Measurements from ENCODE around the gene KIF25.

The KIF25 gene

DNA sequence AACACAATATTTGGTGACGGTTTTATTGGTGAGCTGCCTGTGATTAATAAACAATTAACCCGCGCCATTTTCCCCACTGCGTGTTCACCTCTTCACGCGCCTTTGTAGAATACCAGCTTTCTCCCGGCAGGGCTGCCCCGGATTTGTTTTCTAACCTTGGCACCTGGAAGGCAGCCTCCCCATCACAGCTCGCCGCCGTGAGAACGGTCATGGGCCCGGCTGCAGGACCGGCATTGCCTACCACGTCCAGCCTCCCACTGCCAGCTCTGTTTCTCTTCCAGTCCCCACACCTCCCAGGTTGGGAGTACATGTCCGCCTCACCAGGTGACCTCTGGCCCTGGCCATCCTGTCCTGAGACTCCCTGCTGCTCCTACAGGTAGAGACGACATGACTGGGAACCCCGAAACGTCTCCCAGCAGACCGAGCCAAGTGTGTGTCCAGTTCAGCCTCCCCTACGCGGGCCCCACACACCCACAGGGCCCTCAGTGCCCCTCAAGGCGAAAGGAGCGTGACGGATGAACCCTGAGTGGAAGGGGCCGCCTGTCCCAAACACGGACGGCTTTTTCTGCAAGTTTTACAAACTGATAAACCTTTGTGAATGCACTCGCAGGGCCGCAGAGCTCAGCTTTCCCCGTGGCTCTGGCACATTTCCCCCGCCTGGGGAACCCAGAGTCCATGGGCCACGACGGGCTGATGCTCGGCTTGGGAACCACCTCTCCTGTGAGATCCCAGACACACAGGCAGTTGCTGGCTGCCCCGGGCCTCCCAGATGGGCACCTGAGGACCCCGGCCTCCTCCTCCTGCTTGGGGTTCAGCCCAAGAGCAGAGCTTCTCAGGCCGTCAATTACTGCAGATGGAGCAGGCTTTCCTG lies 55.9 kb downstream of the KIF25 start:
- DNase-seq, result no peak

DNA sequence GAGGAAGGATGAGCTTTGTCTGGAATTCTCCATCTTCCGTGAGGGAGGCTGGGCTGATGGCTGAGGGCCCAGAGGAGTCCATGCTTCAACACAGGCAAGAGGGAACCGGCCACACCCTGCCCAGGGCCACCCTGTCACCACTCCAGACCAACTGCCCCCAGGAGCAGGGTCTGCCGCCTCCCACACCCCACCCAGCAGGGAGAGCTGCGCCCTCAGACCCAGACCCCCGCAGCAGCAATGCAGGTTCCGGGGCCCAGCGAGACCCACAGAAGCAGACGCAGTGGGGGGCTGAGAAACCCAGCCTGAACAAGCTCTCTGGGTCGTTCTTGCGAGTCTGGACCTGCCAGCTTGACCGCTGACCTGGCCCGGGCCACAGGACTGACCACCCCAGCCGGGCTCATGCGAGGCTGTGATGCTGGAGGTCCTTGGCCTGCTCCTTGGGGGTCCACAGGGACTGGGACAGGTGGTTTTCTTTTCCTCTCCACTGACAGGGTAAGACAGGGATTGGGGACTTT lies 56.5 kb downstream of the KIF25 start:
- no peak for DNase-seq

DNA sequence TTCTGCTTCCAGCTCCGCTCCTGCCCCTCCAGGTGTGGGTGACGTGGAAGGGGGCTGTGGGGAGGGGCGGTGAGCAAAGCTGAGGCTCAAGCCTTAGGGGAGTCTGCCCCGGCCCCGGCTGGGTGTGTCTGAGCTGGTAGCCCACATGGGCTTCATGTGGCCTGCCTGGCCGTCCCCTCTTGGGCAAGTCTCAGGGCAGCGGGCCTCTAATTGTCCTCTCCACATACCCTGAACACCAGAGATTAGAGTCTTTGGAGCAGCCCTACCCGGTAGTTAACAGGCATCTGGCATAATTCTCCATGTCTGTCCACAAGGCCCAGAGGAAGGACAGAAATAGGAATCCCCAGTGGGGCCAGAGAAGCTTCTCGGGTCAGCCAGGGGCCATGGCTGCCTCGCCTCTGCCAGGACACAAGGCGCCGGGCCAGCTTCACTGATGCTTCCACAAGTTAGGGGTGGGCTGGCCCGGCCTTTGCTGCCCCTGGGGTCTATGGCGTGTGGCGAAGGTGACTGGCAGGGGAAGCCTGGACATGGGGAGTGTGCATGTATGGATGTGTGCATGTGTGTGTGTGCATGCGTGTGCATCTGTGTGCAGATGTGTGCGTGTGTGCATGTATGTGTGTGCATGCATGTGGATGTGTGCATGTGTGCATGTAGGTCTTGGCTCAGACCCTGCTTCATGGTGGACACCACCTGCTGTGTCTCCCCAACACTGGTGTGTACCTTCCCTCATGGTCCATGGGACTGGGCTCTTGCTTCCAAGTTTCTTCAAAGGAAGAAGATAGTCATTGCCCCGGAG lies 57.5 kb downstream of the KIF25 start:
- no peak for DNase-seq

DNA sequence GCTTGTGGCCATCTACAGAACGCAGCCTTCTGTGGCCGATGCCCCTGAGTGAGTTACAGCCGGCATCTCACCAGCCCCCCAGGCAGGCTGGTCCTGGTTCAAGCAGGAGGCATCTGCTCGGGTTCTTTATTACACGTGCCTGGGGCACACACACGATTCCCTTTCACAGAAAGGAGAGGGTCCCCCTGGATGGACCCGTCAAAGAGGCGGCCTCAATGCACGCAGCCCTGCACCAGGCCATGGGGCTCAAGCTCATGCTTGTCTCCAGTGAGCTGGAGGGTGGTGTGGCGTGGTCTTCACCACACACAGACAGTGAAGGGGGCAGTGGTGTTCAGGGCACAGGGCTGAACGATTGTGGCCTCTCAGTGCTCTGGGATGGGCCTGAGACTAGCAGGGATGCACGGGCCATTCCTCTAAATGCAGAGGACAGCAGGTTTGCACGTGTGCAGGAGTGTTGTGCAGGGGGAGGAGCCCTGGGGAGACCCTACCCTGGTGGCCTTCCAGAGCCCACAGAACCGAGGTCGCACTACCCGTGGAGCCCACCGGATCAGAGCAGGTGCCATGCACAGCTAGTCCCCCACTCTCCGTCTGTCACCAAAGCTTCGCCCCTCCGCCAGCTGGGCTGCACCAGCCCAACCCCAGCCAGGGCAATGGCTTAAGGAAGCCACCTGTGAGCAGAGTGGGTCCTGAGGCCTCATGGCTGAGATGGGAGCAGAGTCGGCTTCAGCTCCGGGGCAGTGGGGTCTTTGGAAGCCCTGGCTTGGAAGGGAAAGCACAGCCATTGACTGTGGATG lies 58.4 kb downstream of the KIF25 start:
- no peak for DNase-seq

DNA sequence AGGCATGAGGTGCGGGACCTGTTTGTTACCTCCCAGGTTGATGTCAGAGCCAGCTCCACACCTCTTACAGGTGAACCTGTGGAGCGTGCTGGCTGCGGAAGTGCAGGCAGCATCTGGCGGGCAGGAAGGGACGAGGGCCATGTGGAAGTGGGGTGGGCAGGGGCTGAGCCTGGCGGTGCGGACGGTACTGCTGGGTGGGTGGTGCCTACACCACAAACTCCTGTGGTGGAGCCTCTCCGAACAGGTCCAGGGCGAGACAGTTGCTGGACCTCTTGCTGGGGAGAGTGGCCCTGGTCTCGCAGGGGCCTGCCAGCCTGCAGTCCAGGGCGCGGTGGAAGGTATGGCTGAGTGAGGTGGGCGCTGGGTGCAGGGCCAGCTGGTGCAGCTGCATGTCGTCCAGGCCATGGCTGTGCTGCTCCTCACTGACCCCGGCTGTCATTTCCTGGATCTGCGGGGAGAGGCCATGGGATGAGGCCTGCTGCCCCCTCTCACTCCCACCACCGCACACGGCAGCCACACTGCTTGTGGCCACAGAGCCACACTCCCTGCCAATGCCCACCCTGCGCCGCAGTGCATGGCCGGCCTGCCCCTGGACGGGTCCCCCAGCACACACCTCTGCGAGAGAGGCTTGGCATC lies 59.5 kb downstream of the KIF25 start:
- no peak for DNase-seq

DNA sequence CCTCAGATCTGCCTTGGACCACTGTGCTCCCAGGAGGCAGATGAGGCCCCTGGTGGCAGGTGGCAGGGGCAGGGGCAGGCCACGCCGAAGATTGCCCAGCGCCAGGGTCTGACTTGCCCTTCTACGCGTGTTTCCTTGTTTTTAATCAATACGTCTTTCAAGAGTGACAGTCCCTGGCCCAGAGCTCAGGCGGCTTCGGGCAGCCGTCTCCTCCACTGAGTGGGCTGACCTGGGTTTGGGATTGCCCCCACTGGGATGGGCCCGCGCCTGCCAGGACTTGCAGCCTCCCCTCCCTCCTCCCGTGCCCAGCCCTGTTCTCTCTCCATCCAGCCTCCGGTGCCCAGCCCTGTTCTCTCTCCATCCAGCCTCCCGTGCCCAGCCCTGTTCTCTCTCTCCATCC lies 60.4 kb downstream of the KIF25 start:
- no peak for DNase-seq

DNA sequence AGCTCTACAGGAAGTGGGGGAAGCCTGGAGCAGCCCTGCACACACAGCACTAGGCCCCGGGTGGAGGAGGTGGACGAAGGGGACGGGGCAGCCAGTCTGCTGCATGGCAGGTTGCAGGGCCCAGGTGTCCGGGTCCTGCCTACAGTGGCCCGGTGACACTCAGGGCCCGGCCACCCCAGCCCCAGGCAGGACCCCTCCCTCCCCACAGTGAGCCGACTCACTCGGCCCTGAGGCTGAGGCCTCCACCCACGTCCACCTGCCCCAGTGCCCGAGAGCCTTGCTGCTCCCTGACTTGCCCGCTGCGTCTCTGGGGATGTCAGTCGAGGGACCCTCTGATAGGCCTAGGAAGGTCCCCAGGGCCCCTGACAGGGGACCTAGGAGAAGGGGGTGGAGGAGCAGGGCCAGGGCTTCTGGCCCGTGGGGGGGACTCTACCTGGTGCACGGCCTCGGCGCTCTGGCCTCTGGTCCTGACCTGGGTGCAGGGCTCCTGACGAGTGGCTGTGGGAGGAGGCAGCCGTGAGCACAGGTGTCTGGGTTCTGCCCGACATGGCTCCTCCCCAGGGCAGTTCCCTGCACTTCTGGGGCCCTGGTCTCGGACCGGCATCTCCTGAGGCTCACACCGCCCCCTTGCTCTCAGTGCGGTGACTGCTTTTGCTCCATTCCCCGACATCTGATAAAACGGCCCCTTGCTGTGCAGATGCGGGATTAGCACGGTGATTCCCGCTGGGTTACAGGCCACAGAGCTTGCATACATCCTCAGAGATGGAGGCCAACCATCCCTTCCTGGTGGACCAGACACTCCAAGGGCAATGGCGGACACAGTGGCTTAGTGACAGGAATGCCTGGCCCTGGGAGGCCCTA lies 61.5 kb downstream of the KIF25 start:
- no peak for DNase-seq

DNA sequence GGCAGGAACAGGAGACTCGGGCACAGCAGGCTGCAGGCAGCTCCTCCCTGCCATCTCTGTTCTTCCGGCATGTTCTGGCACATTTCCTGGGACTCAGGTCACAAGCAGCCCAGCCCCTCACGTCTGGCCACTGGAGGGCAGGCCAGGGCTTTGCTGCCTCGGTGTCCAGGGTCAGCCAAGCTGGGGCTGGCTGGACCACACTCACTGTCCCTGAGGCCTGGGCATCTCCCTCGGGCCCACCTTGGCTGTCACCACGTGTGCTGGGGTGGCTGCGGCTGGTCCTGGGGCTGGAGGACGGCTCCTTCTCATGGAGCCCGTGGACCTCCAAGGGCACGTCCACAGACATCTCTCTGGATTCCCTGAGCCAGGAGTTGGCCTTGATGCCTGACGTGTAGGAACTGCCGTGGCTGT lies 63.1 kb downstream of the KIF25 start:
- DNase-seq, result no peak

DNA sequence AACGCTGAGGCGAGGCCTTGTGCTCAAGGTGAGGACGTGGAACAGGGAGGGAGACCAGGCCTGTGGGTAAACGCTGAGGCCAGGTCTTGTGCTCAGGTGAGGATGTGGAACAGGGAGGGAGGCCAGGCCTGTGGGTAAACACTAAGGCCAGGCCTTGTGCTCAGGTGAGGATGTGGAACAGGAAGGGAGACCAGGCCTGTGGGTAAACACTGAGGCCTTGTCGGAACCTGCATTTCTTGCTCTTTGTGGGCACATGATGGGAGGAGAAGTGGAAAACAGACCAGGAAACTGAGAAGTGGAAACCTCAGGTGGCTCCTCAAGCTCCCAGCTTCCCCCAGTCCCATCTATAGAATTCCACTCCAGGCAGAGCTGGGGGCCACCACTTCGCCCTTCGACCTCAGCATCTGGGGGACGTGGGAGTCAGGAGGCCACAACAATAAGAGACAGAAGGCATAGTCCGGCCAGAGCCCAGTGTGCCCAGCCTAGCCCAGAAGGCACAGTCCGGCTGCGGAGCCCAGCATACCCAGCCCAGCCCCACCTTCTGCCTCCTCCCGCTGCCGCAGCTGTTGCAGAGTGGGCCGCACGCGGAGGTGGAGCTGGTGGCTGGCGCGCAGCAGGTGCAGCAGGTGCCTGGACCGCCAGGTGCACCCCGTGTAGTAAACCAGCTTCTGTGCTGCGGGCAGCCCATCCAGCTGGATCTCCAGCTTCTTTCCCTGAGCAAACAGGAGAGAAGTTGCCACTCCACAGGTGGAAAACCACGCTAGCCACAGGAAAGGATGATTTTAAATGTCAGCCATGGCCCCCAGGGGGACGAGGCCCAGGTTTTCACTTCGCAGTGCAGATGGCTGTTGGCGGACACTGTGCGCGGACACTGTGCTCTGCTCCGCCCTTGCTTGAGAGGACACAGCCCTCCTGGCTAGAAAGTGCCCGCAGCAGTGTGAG lies 64.1 kb downstream of the KIF25 start:
- no peak for DNase-seq

DNA sequence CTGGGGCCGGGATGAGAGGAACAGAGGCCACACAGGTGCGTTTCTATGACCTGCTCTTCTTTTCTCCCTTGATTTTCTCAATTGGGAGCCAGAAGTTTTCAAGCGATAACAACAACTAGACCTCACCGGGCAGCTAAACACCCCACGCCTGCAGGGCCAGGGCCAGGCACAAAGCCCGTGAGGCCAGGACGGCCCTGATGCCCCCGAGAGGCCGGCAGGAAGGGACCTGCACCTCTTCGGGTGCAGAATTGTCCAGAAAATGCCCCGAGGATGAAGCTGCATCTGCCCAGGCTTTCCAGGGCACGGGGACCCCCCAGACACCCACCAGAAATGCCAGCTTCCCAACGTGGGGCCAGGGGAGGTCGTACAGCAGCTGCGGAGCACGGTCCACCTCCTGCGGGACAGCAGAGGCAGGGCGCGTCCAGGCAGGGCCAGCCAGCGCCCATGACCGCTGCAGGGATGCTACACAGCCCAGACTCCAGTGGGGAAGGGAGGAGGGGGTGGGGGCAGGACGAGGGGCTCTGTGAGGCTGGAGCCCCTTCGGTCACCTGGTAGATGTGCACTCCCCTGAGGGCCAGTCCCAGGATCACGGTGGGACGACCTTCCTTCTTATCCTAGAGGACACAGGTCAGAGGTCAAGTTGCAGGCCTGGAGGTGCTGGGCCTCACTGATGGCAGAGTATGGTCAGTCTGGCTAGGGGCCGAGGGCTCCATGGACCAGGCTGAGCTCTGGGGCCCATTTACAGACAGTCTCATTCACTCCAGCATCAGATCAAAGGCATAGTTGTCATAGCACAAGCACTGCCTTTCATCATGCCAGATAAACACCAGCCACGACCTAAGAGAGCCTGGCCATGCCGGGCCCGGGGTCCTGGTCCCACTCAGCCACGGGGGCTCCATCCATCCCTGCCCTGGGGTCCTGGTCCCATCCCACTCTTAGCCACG lies 65.1 kb downstream of the KIF25 start:
- no peak for DNase-seq

DNA sequence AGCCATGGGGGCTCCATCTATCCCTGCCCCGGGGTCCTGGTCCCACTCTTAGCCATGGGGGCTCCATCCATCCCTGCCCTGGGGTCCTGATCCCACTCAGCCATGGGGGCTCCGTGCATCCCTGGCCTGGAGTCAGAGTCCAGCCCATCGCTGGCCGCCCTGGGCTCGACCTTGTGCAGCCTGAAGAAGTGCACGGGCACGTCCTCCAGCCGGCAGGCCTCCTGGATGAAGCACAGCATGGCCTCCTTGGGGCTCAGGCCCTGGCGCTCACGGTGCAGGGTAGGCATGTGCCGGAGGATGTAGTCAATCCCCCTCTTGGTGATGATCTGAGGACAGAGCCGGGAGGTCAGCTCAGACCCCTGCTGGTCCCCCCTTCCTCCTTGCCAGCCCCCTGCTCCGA lies 66.0 kb downstream of the KIF25 start:
- no peak for DNase-seq

DNA sequence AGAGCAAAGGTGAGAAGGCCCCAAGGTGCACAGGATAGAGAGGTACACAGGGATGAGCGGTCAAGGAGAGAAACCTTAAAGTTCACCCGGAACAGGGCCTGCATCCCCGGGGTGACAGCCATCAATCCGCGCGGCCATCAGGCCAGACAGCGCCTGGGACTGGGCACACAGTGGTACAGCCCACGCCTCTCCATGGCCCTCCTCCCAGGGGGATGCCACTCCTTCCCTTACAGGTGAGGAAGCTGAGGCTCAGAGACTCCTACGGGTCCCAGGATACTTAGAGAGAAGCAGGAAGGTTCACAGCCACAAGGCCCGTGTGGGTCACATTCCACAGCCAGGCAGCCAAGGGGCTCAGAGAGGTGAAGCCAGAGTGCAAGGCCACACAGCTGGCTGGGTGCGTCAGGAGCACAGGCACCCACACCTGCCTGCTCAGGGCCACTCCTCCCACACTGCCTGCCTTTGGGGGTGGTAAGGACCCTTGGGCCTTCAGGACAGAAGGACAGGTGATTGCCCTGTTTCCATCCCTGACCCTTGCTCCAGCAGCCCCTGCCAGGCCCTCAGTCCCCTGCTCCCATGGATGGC lies 66.8 kb downstream of the KIF25 start:
- no peak for DNase-seq

DNA sequence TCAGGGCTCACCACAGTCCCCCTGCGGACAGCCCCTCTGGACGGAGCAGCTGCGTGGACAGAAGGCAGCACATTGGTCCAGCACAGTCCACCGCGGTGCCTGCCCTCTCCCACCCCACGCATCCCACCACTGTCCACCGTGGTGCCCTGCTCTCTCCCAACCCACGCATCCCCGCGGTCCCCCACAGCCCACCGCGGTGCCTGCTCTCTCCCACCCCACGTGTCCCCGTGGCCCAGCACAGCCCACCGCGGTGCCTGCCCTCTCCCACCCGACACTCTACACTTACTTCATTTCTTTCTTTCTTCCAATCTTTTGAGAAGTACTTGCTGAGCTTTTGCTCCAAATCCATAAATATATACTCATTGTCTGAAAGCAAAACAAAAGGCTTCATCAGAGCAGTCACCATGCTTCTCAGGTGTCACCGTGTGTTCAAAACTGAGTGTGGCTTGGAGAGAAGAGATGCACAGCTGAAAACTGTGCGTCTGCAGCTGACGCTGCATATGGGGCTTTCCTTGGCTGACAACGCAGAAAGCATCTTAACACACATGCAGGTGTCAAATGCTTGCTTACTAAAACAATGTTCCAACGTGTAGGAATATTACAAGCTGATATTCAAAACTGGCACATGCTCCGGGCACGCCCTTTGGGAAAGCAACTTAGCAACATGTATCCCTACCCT lies 69.7 kb downstream of the KIF25 start:
- DNase-seq, result no peak

DNA sequence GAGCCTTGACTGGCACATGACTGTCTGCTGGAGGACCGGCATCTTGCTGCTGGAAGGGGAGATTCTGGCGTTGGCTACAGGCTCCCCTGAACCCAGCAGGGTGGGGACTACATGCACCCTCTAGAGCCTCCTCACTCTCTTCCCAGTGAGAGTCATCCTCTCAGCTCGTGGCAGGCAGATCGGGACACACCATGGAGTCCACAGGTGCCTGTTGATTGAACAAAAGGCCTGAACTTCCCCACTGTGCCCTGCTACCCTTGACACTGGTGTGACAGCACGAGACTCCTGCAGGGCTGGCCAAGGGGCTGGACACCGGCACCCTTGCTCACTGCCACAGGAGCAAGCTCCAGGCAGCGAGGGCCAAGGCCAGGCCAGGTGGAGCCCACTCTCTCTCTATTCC lies 73.3 kb downstream of the KIF25 start:
- DNase-seq, result no peak

DNA sequence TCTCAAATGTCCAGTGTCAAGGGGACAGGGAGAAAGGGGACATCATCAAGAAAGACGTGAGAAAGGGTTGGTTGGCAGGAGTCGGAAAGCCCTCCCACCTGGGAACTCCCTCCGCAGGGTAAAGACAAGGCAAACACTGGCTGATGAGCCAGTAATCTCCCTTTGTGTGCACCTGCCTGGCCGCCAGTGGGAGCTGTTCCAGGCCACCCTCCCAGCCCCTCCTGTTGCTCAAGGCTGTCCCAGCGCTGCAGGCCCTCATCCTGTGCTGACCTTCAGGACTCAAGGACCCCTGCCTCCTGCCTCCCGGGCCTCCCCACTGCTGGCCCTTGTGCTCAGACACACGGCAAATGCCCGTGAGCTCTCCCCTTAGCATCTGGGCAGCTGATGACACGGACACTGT lies 74.1 kb downstream of the KIF25 start:
- no peak for DNase-seq

DNA sequence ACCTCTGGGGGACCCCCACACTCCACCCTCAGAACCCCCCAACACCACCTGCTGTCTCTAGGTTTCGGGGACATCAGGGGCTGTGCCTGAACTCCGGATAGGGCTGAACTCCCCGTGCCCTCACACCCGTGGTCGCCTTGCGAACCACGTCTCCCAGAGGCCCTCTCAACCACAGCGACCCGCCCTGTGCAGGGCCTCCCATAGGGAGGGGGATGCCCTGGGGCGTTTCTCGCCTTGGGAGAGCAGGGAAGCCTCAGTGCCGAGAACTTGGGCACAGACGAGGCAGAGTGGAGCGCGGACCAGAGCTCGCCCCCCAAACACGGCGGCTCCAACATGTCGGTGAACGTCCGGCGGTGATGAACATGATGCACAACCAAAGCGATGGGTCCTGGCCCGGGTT lies 74.8 kb downstream of the KIF25 start:
- DNase-seq, result no peak

DNA sequence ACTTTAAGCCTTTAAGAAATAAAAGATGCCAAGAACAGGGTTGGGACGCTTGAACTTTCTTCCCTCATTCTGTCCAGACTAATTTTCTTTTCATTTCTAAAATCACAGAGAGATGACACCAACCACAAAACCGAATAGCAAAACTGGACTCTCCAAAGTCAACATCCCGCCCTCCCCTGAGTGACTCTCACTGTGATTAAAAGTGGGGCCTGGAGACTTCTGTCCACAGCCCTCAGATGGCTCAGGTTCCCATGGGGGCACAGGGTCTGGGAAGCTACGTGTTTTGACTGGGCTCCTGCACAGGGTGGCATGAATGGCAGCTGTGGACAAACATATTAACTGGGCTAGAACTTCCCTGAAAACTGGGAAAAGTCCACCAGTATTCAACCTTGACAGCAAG lies 75.3 kb downstream of the KIF25 start:
- no peak for DNase-seq

Measured in AML-193 (cell line).